K562 (cell line): ENCODE results near the gene C12orf42. TPM values are rescaled to one million over a fixed set of nuclear protein-coding genes. Genes with fewer than 3 reads are reported as not detected.

ENCODE experiments used
- ATAC-seq: fragments of 200-7000 bp; cut with Tn5 transposase; 3 replicates; pipeline ENCODE4 v1.9.1; 2020; ENCODE audit warnings: moderate library complexity
- BruUV-seq: library from RNA; stranded (reverse); fragments of 400-500 nt; replicated peaks from 2 replicates; lab custom pipeline; 2021; lab: Mats Ljungman, UMichigan
- CTCF ChIA-PET: fragments of 300-600 bp; formaldehyde crosslinking; extraction: SDS; loops from one replicate; lab custom pipeline; 2021; ENCODE audit warnings: low intra/inter-chr PET ratio; lab: Yijun Ruan, JAX
- POLR2A ChIA-PET: fragments of 300-600, 350-650 bp; sonication (Branson Sonifier 250); formaldehyde crosslinking; extraction: SDS; loops from one replicate; lab custom pipeline; 2021; ENCODE audit warnings: antibody characterized with exemption, inconsistent platforms; lab: Yijun Ruan, JAX
- DNase-seq, 4 experiments: peaks; one replicate each; pipeline versions ENCODE4 v3.0.0 to v3.0.0-alpha.2; 2011 to 2018; ENCODE audit warnings: low spot score in 3 of 4, mixed read lengths in 3 of 4; ENCODE audit errors: extremely low read depth in 1 of 4
- FAIRE-seq: peaks from 2 replicates; lab custom pipeline; 2011; peaks lifted over from hg19 to GRCh38; lab: Jason Lieb, UNC
- H2AFZ ChIP-seq: 2 replicates; pipeline ENCODE4 v1.6.0; 2011; ENCODE audit warnings: low read depth, low read length, control low read depth, inconsistent platforms
- H3K27ac ChIP-seq: fragments of 200-600 bp; 3 replicates; pipeline ENCODE4 v1.8.0; 2011; ENCODE audit warnings: low read depth, mild to moderate bottlenecking, control low read depth, inconsistent platforms, low read length, moderate library complexity, mixed read lengths; ENCODE audit errors: extremely low read depth
- H3K27me3 ChIP-seq, 2 experiments: fragments of 300-600 bp in 1 of 2; 2 replicates in 1 of 2; 3 replicates in 1 of 2; pipeline versions ENCODE4 v1.6.0 to v1.8.0; 2011; ENCODE audit warnings: inconsistent platforms in 2 of 2, low read length in 2 of 2, mild to moderate bottlenecking in 1 of 2, mixed read lengths in 1 of 2, moderate library complexity in 1 of 2; ENCODE audit not compliant: control insufficient read depth in 2 of 2, insufficient read depth in 2 of 2
- H3K36me3 ChIP-seq: fragments of 300-600 bp; 3 replicates; pipeline ENCODE4 v1.8.0; 2011; ENCODE audit warnings: mild to moderate bottlenecking, low read length, inconsistent platforms; ENCODE audit not compliant: control insufficient read depth, insufficient read depth
- H3K4me1 ChIP-seq, 2 experiments: fragments of 200-600 bp in 1 of 2; replicated peaks in 1 of 2; 2 replicates in 1 of 2; 3 replicates in 1 of 2; pipeline versions ENCODE4 v1.5.1 to v1.8.0; 2011; ENCODE audit warnings: inconsistent platforms in 2 of 2, low read length in 2 of 2, mild to moderate bottlenecking in 1 of 2, mixed read lengths in 1 of 2, moderate library complexity in 1 of 2; ENCODE audit not compliant: control insufficient read depth in 2 of 2, insufficient read depth in 2 of 2
- H3K4me2 ChIP-seq: 2 replicates; pipeline ENCODE4 v1.6.1; 2011; ENCODE audit warnings: low read length, control low read depth, inconsistent platforms, mixed read lengths; ENCODE audit not compliant: insufficient read depth
- H3K4me3 ChIP-seq: fragments of 200-600 bp; sonication (generic), shearing (Covaris generic); 2 replicates; pipeline ENCODE4 v1.5.1; 2016; ENCODE audit warnings: control low read depth, inconsistent platforms
- H3K79me2 ChIP-seq: fragments of 200-600 bp; 3 replicates; pipeline ENCODE4 v1.8.0; 2011; ENCODE audit warnings: low read length, inconsistent platforms; ENCODE audit not compliant: control insufficient read depth, insufficient read depth
- H3K9ac ChIP-seq, 2 experiments: 2 replicates each; pipeline versions ENCODE4 v1.6.0 to v1.6.1; 2011; ENCODE audit warnings: low read depth in 2 of 2, low read length in 2 of 2, control low read depth in 1 of 2, inconsistent platforms in 1 of 2, mild to moderate bottlenecking in 1 of 2, mixed read lengths in 1 of 2; ENCODE audit not compliant: insufficient read depth in 1 of 2
- H3K9me1 ChIP-seq: one replicate; pipeline ENCODE4 v1.6.0; 2011; ENCODE audit warnings: inconsistent platforms, mild to moderate bottlenecking, low read length, moderate library complexity; ENCODE audit not compliant: control insufficient read depth, insufficient read depth
- H3K9me3 ChIP-seq: replicated peaks from 2 replicates; pipeline ENCODE4 v1.5.1; 2011; ENCODE audit warnings: low read depth, low read length, inconsistent platforms; ENCODE audit not compliant: control insufficient read depth, insufficient read depth
- H4K20me1 ChIP-seq: replicated peaks from 2 replicates; pipeline ENCODE4 v1.6.1; 2011; ENCODE audit warnings: low read length, inconsistent platforms, mixed read lengths; ENCODE audit not compliant: control insufficient read depth, insufficient read depth
- CHD2 ChIP-seq: IDR thresholded peaks from 2 replicates; pipeline ENCODE4 v1.6.1; 2011; ENCODE audit warnings: low read depth, low read length
- HNRNPH1 ChIP-seq: fragments of 200-400 bp; formaldehyde crosslinking; optimal IDR thresholded peaks from 2 replicates; pipeline ENCODE3; 2017; ENCODE audit warnings: low read depth, mild to moderate bottlenecking, low read length, moderate library complexity
- JUNB ChIP-seq: fragments of 450-650 bp; formaldehyde crosslinking; conservative IDR thresholded peaks from 2 replicates; pipeline ENCODE4 v1.4.0; 2020; ENCODE audit warnings: mild to moderate bottlenecking
- TCF7 ChIP-seq: sonication (generic); IDR thresholded peaks from 2 replicates; pipeline ENCODE4 v1.6.1; 2016; ENCODE audit warnings: antibody characterized with exemption, borderline replicate concordance
- WGBS: fragments of 100-300 bp; shearing (Covaris generic); methylation state at CpG from one replicate; pipeline ENCODE4 v1.1.6; 2016; ENCODE audit warnings: low coverage, mixed read lengths; ENCODE audit not compliant: insufficient coverage; ENCODE audit errors: missing lambda C conversion rate; 5-methylcytosine and 5-hydroxymethylcytosine counted together
- in situ Hi-C: fragments of 300-500 bp; cut with MboI; formaldehyde crosslinking; loops from 4 replicates; pipeline ENCODE4 v1.15.0; 2018; ENCODE audit warnings: inconsistent platforms, mixed read lengths
- intact Hi-C: fragments of 100-400 bp; cut with micrococcal nuclease; formaldehyde crosslinking; loops from 2 replicates; pipeline ENCODE4 v1.14.2; 2022
- polyA plus RNA-seq, 8 experiments: library from polyadenylated mRNA; depleted of rRNA in 4 of 8; stranded (reverse) in 5 of 8; unstranded in 3 of 8; fragments of >200 nt; fragmentation: Nextera tagmentation in 2 of 8; fragmentation: Illumina TruSeq in 1 of 8; extraction: Ambion mirVana in 2 of 8; extraction: Trizol in 1 of 8; gene quantifications; 2 replicates each; pipeline versions ENCODE4 v1.2.1 to v1.2.3, GENCODE V29; 2011 to 2014; ENCODE audit warnings: inconsistent platforms in 1 of 8, missing spikeins in 1 of 8
- total RNA-seq, 7 experiments: library from RNA; depleted of rRNA in 6 of 7; stranded (reverse); fragments of >200 nt in 6 of 7; fragmentation: Illumina TruSeq in 2 of 7; extraction: Trizol in 2 of 7; gene quantifications; 2 replicates each; pipeline versions ENCODE4 v1.2.1 to v1.2.3, GENCODE V29; 2011 to 2021; ENCODE audit warnings: low replicate concordance in 1 of 7
- TF ChIP-seq, protein P1 (sequence below): fragments of 450-650 bp; formaldehyde crosslinking; IDR thresholded peaks from 2 replicates; pipeline ENCODE4 v1.4.0; 2020; ENCODE audit warnings: mild to moderate bottlenecking, moderate library complexity
- TF ChIP-seq, protein P2 (sequence below): sonication (generic); formaldehyde crosslinking; IDR thresholded peaks from 2 replicates; pipeline ENCODE4 v1.8.0; 2022; ENCODE audit warnings: missing genetic modification reagents, mild to moderate bottlenecking, moderate library complexity, borderline replicate concordance
- TF ChIP-seq, protein P3 (sequence below): fragments of 250-450 bp; sonication (Bioruptor Pico); IDR thresholded peaks from 2 replicates; pipeline ENCODE4 v1.6.1; 2021; ENCODE audit warnings: mild to moderate bottlenecking

The C12orf42 gene
- total and polyA plus RNA-seq, 9 of the 15 experiments (the other 6 are each of a cell fraction or from before 2014, with no cell fraction given), result not detected

DNA sequence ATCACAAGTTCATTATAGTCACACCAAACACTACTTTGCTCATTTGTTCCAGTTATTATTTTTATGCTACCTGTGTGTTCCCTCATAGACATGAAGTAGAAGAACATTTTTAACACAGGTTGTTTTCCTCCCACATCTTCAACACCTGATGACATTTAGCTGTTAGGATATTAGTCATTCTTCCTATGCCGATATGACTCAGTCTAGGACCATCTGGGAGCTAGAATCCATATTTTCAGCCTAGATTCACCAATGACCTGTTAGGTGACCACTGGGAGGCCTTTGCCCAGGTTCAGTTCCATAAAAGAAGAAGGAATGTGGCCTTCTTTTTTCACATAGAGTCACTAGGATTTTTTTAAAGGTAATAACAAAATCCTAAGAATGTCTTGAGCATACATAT, 222.8 kb downstream of the C12orf42 start:
- DNase-seq, result no peak
- Histone ChIP-seq H3K9me1 (no peaks in the 10 kb centered on the region), H2AFZ (no peak overlapping the region), H3K79me2 (no peaks in the 10 kb centered on the region), H3K27me3 (no peaks in the 10 kb centered on the region), H3K27ac (no peak overlapping the region), H3K9me3 (no peaks in the 10 kb centered on the region; the same call in 1 of the 2 replicates), H3K36me3 (no peaks in the 10 kb centered on the region), H4K20me1 (no peaks in the 10 kb centered on the region), H3K4me3 (no peak overlapping the region), H3K4me1 (no peaks in the 10 kb centered on the region), H3K9ac (no peak overlapping the region), H3K4me2 (no peak overlapping the region)
- in situ Hi-C loops, result no loop called here
- no peak for FAIRE-seq
- CTCF ChIA-PET, result interaction anchor here (0.6 kb wide), 1 partner anchor 1526 kb away, joined by 3 read pairs; no protein-coding TSS in a partner anchor
- POLR2A ChIA-PET, result no interaction called here
- WGBS, result 0% methylated on average over 1 of the region's 1 CpG
- TF ChIP-seq HNRNPH1 (no peak), TCF7 (no peak), CHD2 (no peak), JUNB (CRISPR knock-in tag) (no peak)
- TF ChIP-seq, protein P1, sequence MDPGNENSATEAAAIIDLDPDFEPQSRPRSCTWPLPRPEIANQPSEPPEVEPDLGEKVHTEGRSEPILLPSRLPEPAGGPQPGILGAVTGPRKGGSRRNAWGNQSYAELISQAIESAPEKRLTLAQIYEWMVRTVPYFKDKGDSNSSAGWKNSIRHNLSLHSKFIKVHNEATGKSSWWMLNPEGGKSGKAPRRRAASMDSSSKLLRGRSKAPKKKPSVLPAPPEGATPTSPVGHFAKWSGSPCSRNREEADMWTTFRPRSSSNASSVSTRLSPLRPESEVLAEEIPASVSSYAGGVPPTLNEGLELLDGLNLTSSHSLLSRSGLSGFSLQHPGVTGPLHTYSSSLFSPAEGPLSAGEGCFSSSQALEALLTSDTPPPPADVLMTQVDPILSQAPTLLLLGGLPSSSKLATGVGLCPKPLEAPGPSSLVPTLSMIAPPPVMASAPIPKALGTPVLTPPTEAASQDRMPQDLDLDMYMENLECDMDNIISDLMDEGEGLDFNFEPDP (CRISPR knock-in tag), result no peak
- TF ChIP-seq, protein P2, sequence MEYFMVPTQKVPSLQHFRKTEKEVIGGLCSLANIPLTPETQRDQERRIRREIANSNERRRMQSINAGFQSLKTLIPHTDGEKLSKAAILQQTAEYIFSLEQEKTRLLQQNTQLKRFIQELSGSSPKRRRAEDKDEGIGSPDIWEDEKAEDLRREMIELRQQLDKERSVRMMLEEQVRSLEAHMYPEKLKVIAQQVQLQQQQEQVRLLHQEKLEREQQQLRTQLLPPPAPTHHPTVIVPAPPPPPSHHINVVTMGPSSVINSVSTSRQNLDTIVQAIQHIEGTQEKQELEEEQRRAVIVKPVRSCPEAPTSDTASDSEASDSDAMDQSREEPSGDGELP (CRISPR knock-in tag), result no peak
- TF ChIP-seq, protein P3, sequence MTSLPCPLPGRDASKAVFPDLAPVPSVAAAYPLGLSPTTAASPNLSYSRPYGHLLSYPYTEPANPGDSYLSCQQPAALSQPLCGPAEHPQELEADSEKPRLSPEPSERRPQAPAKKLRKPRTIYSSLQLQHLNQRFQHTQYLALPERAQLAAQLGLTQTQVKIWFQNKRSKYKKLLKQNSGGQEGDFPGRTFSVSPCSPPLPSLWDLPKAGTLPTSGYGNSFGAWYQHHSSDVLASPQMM (CRISPR knock-in tag), result no peak
- intact Hi-C loops, result no loop called here
- BruUV-seq, result no TSS peak
- ATAC-seq, result no peak
